GM21381 (cell line): Measurements from ENCODE around the gene TNFRSF4.
A peak's percentile ranks its signal among the peaks of the same experiment; 100 is the strongest.

Source experiments
- ATAC-seq: cut with Tn5 transposase; IDR thresholded peaks from one replicate; pipeline ENCODE4 v1.9.1; 2021; ENCODE audit warnings: mild to moderate bottlenecking, moderate library complexity; ENCODE audit not compliant: unreplicated experiment

TNFRSF4 gene

DNA sequence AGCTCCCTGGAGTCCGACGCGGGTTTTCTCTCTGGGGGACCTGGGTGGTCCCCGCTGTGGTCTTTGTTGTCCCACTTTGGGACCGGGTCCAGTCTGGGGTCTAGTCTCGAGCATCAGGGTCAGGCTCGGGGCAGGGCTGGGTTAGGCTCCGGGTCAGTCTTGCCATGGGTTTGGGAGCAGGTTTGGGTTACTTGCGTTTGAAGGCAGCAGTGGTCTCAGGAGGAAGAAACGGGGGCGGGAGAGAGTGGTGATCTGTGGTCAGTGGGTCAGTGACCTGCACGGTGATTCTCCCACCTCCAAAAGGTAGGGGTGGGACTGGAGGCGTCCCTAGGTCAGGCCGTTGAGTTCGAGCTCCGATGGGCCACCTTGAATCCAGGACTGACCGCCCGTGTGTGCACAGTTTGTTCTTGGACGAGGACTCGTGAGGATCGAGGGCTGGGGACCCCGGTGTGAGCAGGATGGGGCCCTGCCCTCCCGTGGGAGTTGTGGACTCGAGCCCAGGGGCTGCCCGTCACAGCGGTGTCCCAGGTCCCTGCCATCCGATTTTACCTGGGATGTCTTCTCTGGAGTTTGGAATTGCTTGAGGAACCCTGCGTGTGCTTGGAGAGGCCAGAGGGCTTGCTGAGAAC is 20.3 kb upstream of the TNFRSF4 start:
- no peak for ATAC-seq

GRCh38 chr1:1233567-1233892 is 19.6 kb upstream of the TNFRSF4 start:
- no peak for ATAC-seq

GRCh38 chr1:1232796-1233566 is 19.0 kb upstream of the TNFRSF4 start:
- ATAC-seq: no peak

DNA sequence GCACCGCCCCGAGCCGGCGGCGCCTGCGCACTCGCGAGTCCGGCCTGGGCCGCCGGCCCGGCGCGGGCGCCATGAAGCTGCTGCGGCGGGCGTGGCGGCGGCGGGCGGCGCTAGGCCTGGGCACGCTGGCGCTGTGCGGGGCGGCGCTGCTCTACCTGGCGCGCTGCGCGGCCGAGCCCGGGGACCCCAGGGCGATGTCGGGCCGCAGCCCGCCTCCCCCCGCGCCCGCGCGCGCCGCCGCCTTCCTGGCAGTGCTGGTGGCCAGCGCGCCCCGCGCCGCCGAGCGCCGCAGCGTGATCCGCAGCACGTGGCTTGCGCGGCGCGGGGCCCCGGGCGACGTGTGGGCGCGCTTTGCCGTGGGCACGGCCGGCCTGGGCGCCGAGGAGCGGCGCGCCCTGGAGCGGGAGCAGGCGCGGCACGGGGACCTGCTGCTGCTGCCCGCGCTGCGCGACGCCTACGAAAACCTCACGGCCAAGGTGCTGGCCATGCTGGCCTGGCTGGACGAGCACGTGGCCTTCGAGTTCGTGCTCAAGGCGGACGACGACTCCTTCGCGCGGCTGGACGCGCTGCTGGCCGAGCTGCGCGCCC is 18.3 kb upstream of the TNFRSF4 start, which contains the start of gene B3GALT6:
Gene B3GALT6, plus strand, starts transcription at position 30 of the 588 bp plus-strand sequence. Its CDS starts 42 bp downstream, at position 72.
- peak; percentile 2 for ATAC-seq

GRCh38 chr1:1231400-1232207 is 17.7 kb upstream of the TNFRSF4 start, which contains the start of gene SDF4:
Gene SDF4 (minus strand): TSS chr1:1232001. CDS start chr1:1228772, 3,229 bp downstream.
- peak; percentile 89 for ATAC-seq

GRCh38 chr1:1230656-1231399 is 16.9 kb upstream of the TNFRSF4 start:
- no peak for ATAC-seq

- no peak for ATAC-seq
Measured at GRCh38 chr1:1229770-1230169, 15.8 kb upstream of the TNFRSF4 start.

- ATAC-seq: no peak
Measured at GRCh38 chr1:1228596-1229321, 14.8 kb upstream of the TNFRSF4 start.

- ATAC-seq: no peak
Measured at GRCh38 chr1:1228187-1228586, 14.2 kb upstream of the TNFRSF4 start.

DNA sequence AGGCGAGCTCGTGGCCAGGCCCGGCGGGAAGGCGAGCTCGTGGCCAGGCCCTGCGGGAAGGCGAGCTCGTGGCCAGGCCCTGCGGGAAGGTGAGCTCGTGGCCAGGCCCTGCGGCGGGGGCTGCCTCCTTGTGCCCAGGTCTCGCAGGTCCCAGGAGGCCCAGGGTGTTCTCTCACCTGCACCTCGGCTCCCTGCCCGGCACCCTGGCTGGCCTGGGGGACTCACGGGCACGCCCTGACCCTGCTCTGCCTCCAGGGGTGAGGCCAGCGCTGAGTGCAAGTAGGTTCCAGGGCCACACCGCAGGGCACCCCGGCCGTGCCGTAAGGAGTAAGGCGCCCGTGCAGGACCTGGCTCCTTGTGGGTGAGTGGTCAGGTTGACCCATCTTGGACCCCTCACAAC is 13.4 kb upstream of the TNFRSF4 start:
- ATAC-seq: no peak

- ATAC-seq: no peak
Measured at GRCh38 chr1:1226566-1227362, 12.8 kb upstream of the TNFRSF4 start.

GRCh38 chr1:1225913-1226312 is 12.0 kb upstream of the TNFRSF4 start:
- no peak for ATAC-seq

DNA sequence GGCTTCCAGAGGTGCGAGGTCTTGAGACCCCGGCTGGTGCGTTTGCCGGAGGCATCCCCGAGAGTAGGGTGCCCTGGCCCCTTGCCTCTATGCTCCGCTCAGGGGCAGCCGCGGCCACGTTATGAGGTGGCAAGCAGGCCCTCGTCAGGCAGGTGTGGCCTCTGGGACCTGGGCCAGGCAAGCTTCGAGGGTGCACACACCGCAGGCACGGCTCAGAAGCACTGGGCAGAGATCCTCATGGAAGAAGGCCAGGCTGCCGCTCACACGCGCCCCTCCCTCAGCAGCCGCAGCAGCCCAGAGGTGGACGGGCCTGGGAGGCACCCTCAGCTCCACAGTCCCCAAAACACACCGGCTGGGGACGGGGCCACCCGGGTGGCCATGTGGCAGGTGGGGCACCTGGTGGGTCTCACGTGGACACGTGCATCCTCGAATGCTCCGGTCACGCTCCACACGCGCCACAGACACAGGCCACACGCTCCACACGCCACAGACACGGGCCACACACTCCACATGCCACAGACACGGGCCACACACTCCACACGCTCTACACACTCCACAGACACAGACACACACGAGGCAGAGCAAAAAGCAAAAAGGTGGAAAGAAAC is 11.4 kb upstream of the TNFRSF4 start:
- no peak for ATAC-seq

- ATAC-seq: no peak
Measured at GRCh38 chr1:1223891-1224290, 9.9 kb upstream of the TNFRSF4 start.

GRCh38 chr1:1223321-1223720 is 9.4 kb upstream of the TNFRSF4 start:
- ATAC-seq: no peak

- ATAC-seq: no peak
Measured at GRCh38 chr1:1222575-1223225, 8.7 kb upstream of the TNFRSF4 start.

DNA sequence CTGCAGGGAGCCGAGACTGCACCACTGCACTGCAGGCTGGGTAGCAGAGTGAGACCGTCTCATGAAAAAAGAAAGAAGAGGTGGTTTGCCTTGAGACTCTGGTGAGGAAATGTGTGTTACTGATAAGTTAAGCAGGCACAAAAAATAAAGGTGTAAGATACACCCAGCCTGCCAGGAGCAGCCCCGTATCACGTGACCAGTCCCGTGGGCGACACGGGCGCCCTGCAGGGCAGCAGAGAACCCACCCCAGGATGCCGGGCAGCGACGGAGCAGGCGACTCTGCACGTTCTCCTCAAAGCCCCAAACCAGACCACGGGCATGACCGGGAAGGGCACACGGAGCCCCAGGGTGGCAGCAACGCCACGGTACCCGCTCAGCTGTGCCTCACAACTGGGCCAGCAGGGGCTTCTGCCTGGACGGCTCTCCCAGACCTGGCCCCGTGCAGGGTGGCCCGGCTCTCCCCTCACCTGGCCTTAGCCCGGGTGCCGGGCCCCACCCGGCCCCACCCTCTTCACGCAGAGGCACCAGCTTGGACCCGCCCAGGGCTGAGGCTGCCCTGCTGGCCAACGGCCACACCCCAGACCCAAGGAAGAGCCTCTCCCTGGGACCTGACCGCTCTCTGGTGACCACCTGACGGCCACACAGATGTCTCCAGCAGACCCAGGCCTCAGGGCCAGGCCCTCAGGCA is 8.1 kb upstream of the TNFRSF4 start:
- no peak for ATAC-seq

DNA sequence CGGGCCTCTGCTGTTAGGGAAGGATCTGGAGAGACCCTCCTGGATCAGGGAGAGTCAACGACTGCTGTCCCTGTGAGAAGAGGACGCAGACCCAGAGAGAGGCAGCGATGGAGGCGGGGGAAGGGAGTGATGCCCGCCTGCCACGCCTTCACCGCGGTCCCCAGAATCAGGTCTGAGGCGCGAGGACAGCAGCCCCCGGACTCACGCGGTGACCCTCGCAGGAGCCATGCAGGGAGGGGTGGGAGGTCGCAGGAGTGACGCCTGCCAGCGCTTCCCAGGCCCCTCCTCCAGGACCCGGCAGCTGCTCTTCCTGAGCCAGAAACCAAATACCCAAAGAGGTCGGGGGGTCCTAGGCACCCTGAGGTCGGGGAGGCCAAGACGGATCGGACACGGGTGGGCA is 6.2 kb upstream of the TNFRSF4 start:
- no peak for ATAC-seq
